ENCODE measurements around the gene RASGEF1C. TPM values are rescaled to one million over a fixed set of nuclear protein-coding genes. Genes with fewer than 3 reads are reported as not detected.

Gene RASGEF1C
- polyA plus RNA-seq, 3 donors = not detected

GRCh38 chr5:180222056-180222455, 13.0 kb upstream of the RASGEF1C start:
- Mint-ChIP-seq H3K27ac (no peak overlapping the region), H3K4me1 (no peaks in the 10 kb centered on the region), H3K4me3 (no peak overlapping the region), H3K36me3 (no peaks in the 10 kb centered on the region), H3K27me3 (ENCODE audit: low read depth in 3 of 3) (peaks cover 0 to 4% (median 1%) of the 10 kb centered on the region in 3 donors), H3K9me3 (peaks cover 40 to 77% (median 72%) of the 10 kb centered on the region in 7 donors)
- Histone ChIP-seq H2AFZ (ENCODE audit: insufficient read depth, low read depth, low read length, poor library complexity, severe bottlenecking) (no peak overlapping the region), H3K79me2 (ENCODE audit: insufficient read depth, low read length) (no peaks in the 10 kb centered on the region), H4K20me1 (ENCODE audit: insufficient read depth, low read length) (no peaks in the 10 kb centered on the region), H3K9me3 (replicated peaks in 1 of 2; ENCODE audit: control insufficient read depth in 1 of 2, insufficient read depth in 1 of 2, low read length in 2 of 2) (peaks cover 55 to 62% of the 10 kb centered on the region in 2 donors), H3K4me3 (replicated peaks in 1 of 3; ENCODE audit: low read depth in 2 of 3, low read length in 3 of 3) (no peak overlapping the region), H3K27ac (ENCODE audit: low read depth in 1 of 2, low read length in 2 of 2) (no peak overlapping the region), H3K4me2 (replicated peaks; ENCODE audit: extremely low read depth, low read length, poor library complexity, severe bottlenecking) (no peak overlapping the region), H3K36me3 (replicated peaks in 1 of 2; ENCODE audit: control insufficient read depth in 1 of 2, insufficient read depth in 2 of 2, low read length in 2 of 2) (no peaks in the 10 kb centered on the region), H3K9ac (ENCODE audit: insufficient read depth, low read length, poor library complexity, severe bottlenecking) (no peak overlapping the region), H3K4me1 (ENCODE audit: control insufficient read depth in 1 of 2, insufficient read depth in 2 of 2, low read length in 2 of 2) (no peaks in the 10 kb centered on the region), H3K27me3 (ENCODE audit: control insufficient read depth in 2 of 2, insufficient read depth in 2 of 2, low read length in 2 of 2) (no peaks in the 10 kb centered on the region)
- 96% methylated on average over 7 of the region's 11 CpGs for WGBS (ENCODE audit: insufficient coverage)
- intact Hi-C loops (cut with micrococcal nuclease) = no loop called here
- TF ChIP-seq CTCF (IDR thresholded peaks at IDR 0.05) = no peak
- DNase-seq = no peak

GRCh38 chr5:180217797-180218196, 8.8 kb upstream of the RASGEF1C start:
- Histone ChIP-seq H3K4me3 (replicated peaks in 1 of 3; ENCODE audit: low read depth in 2 of 3, low read length in 3 of 3) (no peak overlapping the region), H3K9ac (ENCODE audit: insufficient read depth, low read length, poor library complexity, severe bottlenecking) (no peak overlapping the region), H2AFZ (ENCODE audit: insufficient read depth, low read depth, low read length, poor library complexity, severe bottlenecking) (no peak overlapping the region), H3K4me1 (ENCODE audit: control insufficient read depth in 1 of 2, insufficient read depth in 2 of 2, low read length in 2 of 2) (no peaks in the 10 kb centered on the region), H3K4me2 (replicated peaks; ENCODE audit: extremely low read depth, low read length, poor library complexity, severe bottlenecking) (no peak overlapping the region), H3K27me3 (ENCODE audit: control insufficient read depth in 2 of 2, insufficient read depth in 2 of 2, low read length in 2 of 2) (no peaks in the 10 kb centered on the region), H3K79me2 (ENCODE audit: insufficient read depth, low read length) (no peaks in the 10 kb centered on the region), H4K20me1 (ENCODE audit: insufficient read depth, low read length) (no peaks in the 10 kb centered on the region), H3K36me3 (replicated peaks in 1 of 2; ENCODE audit: control insufficient read depth in 1 of 2, insufficient read depth in 2 of 2, low read length in 2 of 2) (no peaks in the 10 kb centered on the region), H3K9me3 (replicated peaks in 1 of 2; ENCODE audit: control insufficient read depth in 1 of 2, insufficient read depth in 1 of 2, low read length in 2 of 2) (peaks cover 45 to 48% of the 10 kb centered on the region in 2 donors), H3K27ac (ENCODE audit: low read depth in 1 of 2, low read length in 2 of 2) (no peak overlapping the region)
- DNase-seq = no peak
- TF ChIP-seq CTCF (IDR thresholded peaks at IDR 0.05) = no peak
- H3K27me3 Mint-ChIP-seq (ENCODE audit: low read depth in 3 of 3) = peaks cover 3 to 9% (median 3%) of the 10 kb centered on the region in 3 donors
- H3K27ac Mint-ChIP-seq = no peak overlapping the region
- peaks cover 24 to 58% (median 54%) of the 10 kb centered on the region in 7 donors for H3K9me3 Mint-ChIP-seq
- H3K36me3 Mint-ChIP-seq = no peaks in the 10 kb centered on the region
- intact Hi-C loops (cut with micrococcal nuclease) = no loop called here
- no peak overlapping the region for H3K4me3 Mint-ChIP-seq
- peaks cover under 1% of the 10 kb centered on the region for H3K4me1 Mint-ChIP-seq
- WGBS (ENCODE audit: insufficient coverage) = no CpG with 5 or more reads among the region's 5 CpGs
